Suprapubic skin (tissue), 4 donors: Measurements from ENCODE around the gene PANK4.

Experiments
- EP300 ChIP-seq: sonication (generic); formaldehyde crosslinking; IDR thresholded peaks from one replicate; pipeline ENCODE4 v1.6.1; 2017; ENCODE audit warnings: antibody characterized with exemption
- POLR2A ChIP-seq, 2 donors: fragments of 450-650 bp; IDR thresholded peaks; one replicate each; pipeline ENCODE4 v1.6.1; 2017; ENCODE audit warnings: antibody characterized with exemption in 2 of 2, mild to moderate bottlenecking in 2 of 2, moderate library complexity in 2 of 2
- POLR2AphosphoS5 ChIP-seq, 3 donors: sonication (generic); formaldehyde crosslinking; IDR thresholded peaks; one replicate each; pipeline ENCODE4 v1.6.1; 2017; ENCODE audit warnings: antibody characterized with exemption in 3 of 3
- TF ChIP-seq, protein P1 (sequence below), 2 donors: fragments of 200-600 bp in 1 of 2; fragments of 450-650 bp in 1 of 2; sonication (generic) in 1 of 2; IDR thresholded peaks; one replicate each; pipeline ENCODE4 v1.5.1; 2016 to 2019; ENCODE audit warnings: antibody characterized with exemption in 2 of 2, mild to moderate bottlenecking in 1 of 2, moderate library complexity in 1 of 2

DNA sequence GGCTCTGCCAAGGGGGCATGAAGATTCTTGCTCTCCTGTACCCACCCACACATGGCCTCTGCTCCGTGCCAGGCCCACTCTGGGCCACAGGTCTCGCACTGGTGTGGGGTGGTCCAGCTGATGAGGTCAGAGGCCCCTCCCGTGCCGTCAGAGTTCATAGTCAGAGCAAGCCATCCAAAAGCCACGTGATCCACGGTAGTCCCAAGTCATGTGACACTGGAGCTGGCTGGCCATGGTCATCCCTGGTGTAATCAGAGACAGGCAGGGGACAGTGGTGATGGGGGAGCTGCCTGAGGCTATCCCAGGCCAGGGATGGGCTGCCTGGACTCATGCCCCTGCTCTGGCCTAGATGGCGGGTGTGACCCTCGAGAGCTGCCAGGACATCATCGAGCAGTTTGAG is 39.8 kb downstream of the PANK4 start:
- TF ChIP-seq, protein P1, sequence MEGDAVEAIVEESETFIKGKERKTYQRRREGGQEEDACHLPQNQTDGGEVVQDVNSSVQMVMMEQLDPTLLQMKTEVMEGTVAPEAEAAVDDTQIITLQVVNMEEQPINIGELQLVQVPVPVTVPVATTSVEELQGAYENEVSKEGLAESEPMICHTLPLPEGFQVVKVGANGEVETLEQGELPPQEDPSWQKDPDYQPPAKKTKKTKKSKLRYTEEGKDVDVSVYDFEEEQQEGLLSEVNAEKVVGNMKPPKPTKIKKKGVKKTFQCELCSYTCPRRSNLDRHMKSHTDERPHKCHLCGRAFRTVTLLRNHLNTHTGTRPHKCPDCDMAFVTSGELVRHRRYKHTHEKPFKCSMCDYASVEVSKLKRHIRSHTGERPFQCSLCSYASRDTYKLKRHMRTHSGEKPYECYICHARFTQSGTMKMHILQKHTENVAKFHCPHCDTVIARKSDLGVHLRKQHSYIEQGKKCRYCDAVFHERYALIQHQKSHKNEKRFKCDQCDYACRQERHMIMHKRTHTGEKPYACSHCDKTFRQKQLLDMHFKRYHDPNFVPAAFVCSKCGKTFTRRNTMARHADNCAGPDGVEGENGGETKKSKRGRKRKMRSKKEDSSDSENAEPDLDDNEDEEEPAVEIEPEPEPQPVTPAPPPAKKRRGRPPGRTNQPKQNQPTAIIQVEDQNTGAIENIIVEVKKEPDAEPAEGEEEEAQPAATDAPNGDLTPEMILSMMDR (IDR thresholded peaks at IDR 0.05), result no peak
- TF ChIP-seq POLR2AphosphoS5 (IDR thresholded peaks at IDR 0.05), result no peak
- no peak for TF ChIP-seq POLR2A (IDR thresholded peaks at IDR 0.05)
- TF ChIP-seq EP300, result no peak
